Endothelial cell of umbilical vein (primary cell): ENCODE measurements around the gene SNRPF. TPM values are rescaled to one million over a fixed set of nuclear protein-coding genes. Genes with fewer than 3 reads are reported as not detected.
"Not testable (repeated sequence)": the region's sequence is repeated elsewhere in the genome, so short reads cannot be mapped to it uniquely, and the experiment has no call there.

ENCODE experiments used
- BruUV-seq: library from RNA; stranded (reverse); fragments of 400-500 nt; replicated peaks from 2 replicates; lab custom pipeline; 2021; lab: Mats Ljungman, UMichigan
- CTCF ChIA-PET: fragments of 300-600, 350-600 bp; sonication (Branson Sonifier 250); formaldehyde crosslinking; loops from one replicate; lab custom pipeline; 2021; ENCODE audit warnings: antibody characterized with exemption, inconsistent platforms; lab: Charles Lee
- POLR2A ChIA-PET: fragments of 300-600, 350-600 bp; sonication (Branson Sonifier 250); formaldehyde crosslinking; loops from one replicate; lab custom pipeline; 2021; ENCODE audit warnings: antibody characterized with exemption, inconsistent platforms; lab: Charles Lee
- DNase-seq: peaks from one replicate; pipeline ENCODE4 v3.0.0-alpha.2; 2011; ENCODE audit warnings: low read depth, low spot score
- FAIRE-seq: peaks from 2 replicates; lab custom pipeline; 2011; peaks lifted over from hg19 to GRCh38; lab: Jason Lieb, UNC
- H2AFZ ChIP-seq: 2 replicates; pipeline ENCODE4 v1.6.0; 2012; ENCODE audit warnings: low read depth, low read length, control low read depth, inconsistent platforms
- H3K27ac ChIP-seq: 2 replicates; pipeline ENCODE4 v1.5.1; 2011; ENCODE audit warnings: low read depth, mild to moderate bottlenecking, control low read depth, low read length, moderate library complexity; ENCODE audit not compliant: insufficient read depth
- H3K27me3 ChIP-seq, 2 experiments: 2 replicates each; pipeline versions ENCODE4 v1.6.0 to v1.6.1; 2011; ENCODE audit warnings: low read length in 2 of 2, mixed read lengths in 1 of 2; ENCODE audit not compliant: control insufficient read depth in 2 of 2, insufficient read depth in 2 of 2
- H3K36me3 ChIP-seq, 2 experiments: 2 replicates in 1 of 2; 3 replicates in 1 of 2; pipeline ENCODE4 v1.5.1; 2011; ENCODE audit warnings: low read length in 2 of 2, mild to moderate bottlenecking in 1 of 2, moderate library complexity in 1 of 2; ENCODE audit not compliant: control insufficient read depth in 2 of 2, insufficient read depth in 2 of 2; ENCODE audit errors: extremely low read depth in 1 of 2
- H3K4me1 ChIP-seq: 3 replicates; pipeline ENCODE4 v1.5.1; 2011; ENCODE audit warnings: mild to moderate bottlenecking, low read length; ENCODE audit not compliant: control insufficient read depth, insufficient read depth; ENCODE audit errors: extremely low read depth
- H3K4me2 ChIP-seq: 2 replicates; pipeline ENCODE4 v1.6.1; 2011; ENCODE audit warnings: low read length, control low read depth, mixed read lengths; ENCODE audit not compliant: insufficient read depth
- H3K4me3 ChIP-seq, 3 experiments: fragments of 200-600 bp in 1 of 3; sonication (generic), shearing (Covaris generic) in 1 of 3; replicated peaks in 1 of 3; 2 replicates each; pipeline ENCODE4 v1.5.1; 2011 to 2016; ENCODE audit warnings: control low read depth in 3 of 3, low read length in 3 of 3, mild to moderate bottlenecking in 2 of 3, inconsistent platforms in 1 of 3, low read depth in 1 of 3, moderate library complexity in 1 of 3; ENCODE audit not compliant: insufficient read depth in 1 of 3
- H3K79me2 ChIP-seq: 2 replicates; pipeline ENCODE4 v1.6.0; 2012; ENCODE audit warnings: low read length, inconsistent platforms; ENCODE audit not compliant: control insufficient read depth, insufficient read depth
- H3K9ac ChIP-seq: replicated peaks from 2 replicates; pipeline ENCODE3; 2011; ENCODE audit warnings: low read length, control low read depth; ENCODE audit not compliant: insufficient read depth; ENCODE audit errors: extremely low read depth
- H3K9me1 ChIP-seq: replicated peaks from 3 replicates; pipeline ENCODE4 v1.6.0; 2011; ENCODE audit warnings: mild to moderate bottlenecking, low read length; ENCODE audit not compliant: control insufficient read depth, insufficient read depth; ENCODE audit errors: extremely low read depth
- H3K9me3 ChIP-seq: replicated peaks from 2 replicates; pipeline ENCODE4 v1.5.1; 2012; ENCODE audit warnings: low read length, inconsistent platforms; ENCODE audit not compliant: control insufficient read depth, insufficient read depth
- H4K20me1 ChIP-seq: replicated peaks from 2 replicates; pipeline ENCODE3; 2011; ENCODE audit warnings: mild to moderate bottlenecking, low read length; ENCODE audit not compliant: control insufficient read depth, insufficient read depth; ENCODE audit errors: extremely low read depth
- FOS ChIP-seq: IDR thresholded peaks from 2 replicates; pipeline ENCODE4 v1.6.1; 2011; ENCODE audit warnings: mild to moderate bottlenecking, low read length, moderate library complexity, borderline replicate concordance; ENCODE audit not compliant: insufficient read depth
- GATA2 ChIP-seq: IDR thresholded peaks from 2 replicates; pipeline ENCODE4 v1.7.0; 2011; ENCODE audit warnings: low read depth, mild to moderate bottlenecking, moderate library complexity, mixed read lengths, low read length; ENCODE audit not compliant: insufficient read length, insufficient read depth
- JUN ChIP-seq: IDR thresholded peaks from 2 replicates; pipeline ENCODE4 v1.6.1; 2011; ENCODE audit warnings: borderline replicate concordance, low read depth; ENCODE audit not compliant: insufficient read length, insufficient read depth
- MYC ChIP-seq: IDR thresholded peaks from one replicate; pipeline ENCODE4 v1.6.1; 2011; ENCODE audit warnings: mild to moderate bottlenecking, low read depth, low read length
- POLR2A ChIP-seq: IDR thresholded peaks from 2 replicates; pipeline ENCODE4 v1.6.1; 2012; ENCODE audit warnings: low read depth, mild to moderate bottlenecking, control low read depth, low read length
- POLR2AphosphoS5 ChIP-seq: IDR thresholded peaks from 2 replicates; pipeline ENCODE4 v1.6.1; 2012; ENCODE audit warnings: low read depth, mild to moderate bottlenecking, control low read depth, low read length, moderate library complexity; ENCODE audit not compliant: insufficient read depth
- dilution Hi-C: fragments of 300-500 bp; cut with MboI; formaldehyde crosslinking; loops from one replicate; pipeline ENCODE4 v1.15.0; 2019; ENCODE audit warnings: low sequenced_read_pairs; ENCODE audit not compliant: extremely low pct_ligation_motif_present
- intact Hi-C: fragments of 100-400 bp; cut with micrococcal nuclease; formaldehyde crosslinking; loops from one replicate; pipeline ENCODE4 v1.10.0; 2022
- polyA plus RNA-seq, 4 experiments: library from polyadenylated mRNA; depleted of rRNA in 3 of 4; stranded (reverse) in 3 of 4; unstranded in 1 of 4; fragments of >200 nt; gene quantifications; 2 replicates each; pipeline versions ENCODE4 v1.2.1 to v1.2.3, GENCODE V29; 2011 to 2012; ENCODE audit warnings: missing spikeins in 1 of 4
- total RNA-seq: library from RNA; stranded (reverse); gene quantifications from 2 replicates; pipeline ENCODE4 v1.2.3, GENCODE V29; 2021
- TF ChIP-seq, protein P1 (sequence below): IDR thresholded peaks from 2 replicates; pipeline ENCODE4 v1.6.1; 2011; ENCODE audit not compliant: insufficient read depth, insufficient read length
- TF ChIP-seq, protein P2 (sequence below), 2 donors: IDR thresholded peaks; 1 replicate in 1 of 2; 2 replicates in 1 of 2; pipeline ENCODE4 v1.5.1; 2011; ENCODE audit warnings: low read length in 2 of 2, mild to moderate bottlenecking in 2 of 2, moderate library complexity in 2 of 2, control low read depth in 1 of 2, inconsistent platforms in 1 of 2, low read depth in 1 of 2; ENCODE audit not compliant: insufficient read depth in 1 of 2; ENCODE audit errors: extremely low read depth in 1 of 2

SNRPF gene
- total and polyA plus RNA-seq, 2 donors (not counting 3 experiments of a cell fraction or from before 2014, with no cell fraction given): 17.1 to 36.6 TPM

DNA sequence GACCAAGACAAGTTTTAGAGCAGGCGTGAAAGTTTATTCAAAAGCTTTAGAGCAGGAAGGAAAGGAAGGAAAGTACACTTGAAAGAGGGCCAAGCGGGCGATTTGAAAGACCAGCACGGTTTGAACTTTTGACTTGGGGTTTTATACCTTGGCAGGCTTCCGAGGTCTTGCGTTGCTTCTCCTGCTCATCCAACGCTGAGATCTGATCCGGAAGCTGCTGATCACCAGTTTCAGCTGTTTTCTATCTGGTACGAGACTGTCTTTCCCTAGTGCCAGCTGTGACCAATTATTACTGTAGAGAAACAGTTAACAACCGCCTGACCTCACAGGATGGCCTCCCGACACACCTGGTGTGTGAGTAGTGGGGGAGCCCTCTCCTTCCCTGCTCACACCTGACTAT, 20.6 kb upstream of the SNRPF start:
- FAIRE-seq (peak; percentile 70), DNase-seq (peak; percentile 8)
- Histone ChIP-seq H3K9ac (no peak overlapping the region), H4K20me1 (no peaks in the 10 kb centered on the region), H3K36me3 (no peaks in the 10 kb centered on the region), H3K4me2 (peak overlapping the region; percentile 64), H3K4me1 (peaks cover 30% of the 10 kb centered on the region), H3K9me3 (no peaks in the 10 kb centered on the region), H3K9me1 (no peaks in the 10 kb centered on the region), H3K27me3 (no peaks in the 10 kb centered on the region), H3K79me2 (no peaks in the 10 kb centered on the region), H2AFZ (peak overlapping the region; percentile 45), H3K27ac (peak overlapping the region; percentile 3), H3K4me3 (no peak overlapping the region)
- dilution Hi-C loops: no loop called here
- CTCF ChIA-PET: interaction anchor here (0.9 to 1.6 kb wide), 4 partner anchors 10 to 304 kb away, joined by 3 to 5 read pairs (median 4); no protein-coding TSS in a partner anchor
- no TSS peak for BruUV-seq
- intact Hi-C loops: no loop called here
- POLR2A ChIA-PET: interaction anchor here (0.8 kb wide), 1 partner anchor 323 kb away, joined by 3 read pairs; no protein-coding TSS in a partner anchor
- TF ChIP-seq MYC (no peak), POLR2A (no peak), GATA2 (peak; percentile 32), POLR2AphosphoS5 (no peak), FOS (no peak), JUN (no peak)
- TF ChIP-seq, protein P1, sequence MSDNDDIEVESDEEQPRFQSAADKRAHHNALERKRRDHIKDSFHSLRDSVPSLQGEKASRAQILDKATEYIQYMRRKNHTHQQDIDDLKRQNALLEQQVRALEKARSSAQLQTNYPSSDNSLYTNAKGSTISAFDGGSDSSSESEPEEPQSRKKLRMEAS: no peak
- TF ChIP-seq, protein P2, sequence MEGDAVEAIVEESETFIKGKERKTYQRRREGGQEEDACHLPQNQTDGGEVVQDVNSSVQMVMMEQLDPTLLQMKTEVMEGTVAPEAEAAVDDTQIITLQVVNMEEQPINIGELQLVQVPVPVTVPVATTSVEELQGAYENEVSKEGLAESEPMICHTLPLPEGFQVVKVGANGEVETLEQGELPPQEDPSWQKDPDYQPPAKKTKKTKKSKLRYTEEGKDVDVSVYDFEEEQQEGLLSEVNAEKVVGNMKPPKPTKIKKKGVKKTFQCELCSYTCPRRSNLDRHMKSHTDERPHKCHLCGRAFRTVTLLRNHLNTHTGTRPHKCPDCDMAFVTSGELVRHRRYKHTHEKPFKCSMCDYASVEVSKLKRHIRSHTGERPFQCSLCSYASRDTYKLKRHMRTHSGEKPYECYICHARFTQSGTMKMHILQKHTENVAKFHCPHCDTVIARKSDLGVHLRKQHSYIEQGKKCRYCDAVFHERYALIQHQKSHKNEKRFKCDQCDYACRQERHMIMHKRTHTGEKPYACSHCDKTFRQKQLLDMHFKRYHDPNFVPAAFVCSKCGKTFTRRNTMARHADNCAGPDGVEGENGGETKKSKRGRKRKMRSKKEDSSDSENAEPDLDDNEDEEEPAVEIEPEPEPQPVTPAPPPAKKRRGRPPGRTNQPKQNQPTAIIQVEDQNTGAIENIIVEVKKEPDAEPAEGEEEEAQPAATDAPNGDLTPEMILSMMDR (IDR thresholded peaks at IDR 0.05; ENCODE audit: extremely low read depth in 1 of 2, insufficient read depth in 1 of 2, low read depth in 1 of 2, low read length in 2 of 2): no peak

DNA sequence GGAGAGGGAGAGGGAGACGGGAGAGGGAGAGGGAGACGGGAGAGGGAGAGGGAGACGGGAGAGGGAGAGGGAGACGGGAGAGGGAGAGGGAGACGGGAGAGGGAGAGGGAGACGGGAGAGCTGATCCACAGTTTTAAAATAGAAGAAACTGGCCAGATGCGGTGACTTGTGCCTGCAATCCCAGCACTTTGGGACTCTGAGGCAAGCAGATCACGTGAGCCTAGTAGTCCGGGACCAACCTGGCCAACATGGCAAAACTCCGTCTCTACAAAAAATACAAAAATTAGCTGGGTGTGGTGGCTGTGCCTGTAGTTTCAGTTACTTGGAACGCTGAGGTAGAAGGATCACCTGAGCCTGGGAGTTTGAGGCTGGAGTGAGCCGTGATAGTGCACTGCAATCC, 16.3 kb upstream of the SNRPF start:
- H3K4me3 ChIP-seq, H3K9me1 ChIP-seq, H3K27ac ChIP-seq, intact Hi-C loops, H3K9ac ChIP-seq, H3K27me3 ChIP-seq, POLR2A ChIA-PET, H3K79me2 ChIP-seq, FAIRE-seq, H2AFZ ChIP-seq, H4K20me1 ChIP-seq, dilution Hi-C loops, DNase-seq, H3K36me3 ChIP-seq, BruUV-seq, H3K9me3 ChIP-seq, CTCF ChIA-PET, H3K4me2 ChIP-seq: not testable (repeated sequence)
- H3K4me1 ChIP-seq: peaks cover 10% of the 10 kb centered on the region
